ENCODE measurements around the gene SDR42E1. TPM values are rescaled to one million over a fixed set of nuclear protein-coding genes. Genes with fewer than 3 reads are reported as not detected.
"Not testable (repeated sequence)": the region's sequence is repeated elsewhere in the genome, so short reads cannot be mapped to it uniquely, and the experiment has no call there.

SDR42E1 gene
- total RNA-seq, 1 donor from 2014 or later: 5.3 TPM

DNA sequence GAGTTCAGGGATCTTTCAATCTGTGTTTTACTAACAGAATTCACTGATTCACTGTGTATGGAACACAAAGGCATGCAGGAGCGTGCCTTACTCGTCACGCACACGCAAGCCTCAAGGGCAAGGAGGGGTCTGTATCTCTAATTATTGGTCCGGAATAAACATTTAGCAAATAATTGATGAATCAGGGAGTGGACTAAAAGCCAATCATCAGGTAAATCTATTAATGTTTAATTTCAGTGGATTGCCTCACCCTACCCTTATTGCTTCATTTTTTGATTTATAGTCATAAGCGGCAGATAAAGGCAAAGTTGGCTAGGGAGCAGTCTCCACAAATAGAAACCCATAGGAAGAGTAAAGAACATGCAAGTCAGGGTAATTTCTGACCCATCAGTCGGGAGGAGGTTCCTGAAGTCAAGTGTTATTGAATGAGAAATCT is 16.4 kb upstream of the SDR42E1 start:
- Mint-ChIP-seq H3K36me3 (ENCODE audit: low read depth) (no peaks in the 10 kb centered on the region), H3K9me3 (no peaks in the 10 kb centered on the region), H3K4me3 (no peak overlapping the region), H3K4me1 (peaks cover 2% of the 10 kb centered on the region), H3K27ac (no peak overlapping the region), H3K27me3 (peaks cover 15% of the 10 kb centered on the region)
- no peak for DNase-seq
- intact Hi-C loops (cut with micrococcal nuclease): no loop called here

GRCh38 chr16:82024883-82025282 is 13.6 kb upstream of the SDR42E1 start:
- H3K4me1 Mint-ChIP-seq: peaks cover 2% of the 10 kb centered on the region

DNA sequence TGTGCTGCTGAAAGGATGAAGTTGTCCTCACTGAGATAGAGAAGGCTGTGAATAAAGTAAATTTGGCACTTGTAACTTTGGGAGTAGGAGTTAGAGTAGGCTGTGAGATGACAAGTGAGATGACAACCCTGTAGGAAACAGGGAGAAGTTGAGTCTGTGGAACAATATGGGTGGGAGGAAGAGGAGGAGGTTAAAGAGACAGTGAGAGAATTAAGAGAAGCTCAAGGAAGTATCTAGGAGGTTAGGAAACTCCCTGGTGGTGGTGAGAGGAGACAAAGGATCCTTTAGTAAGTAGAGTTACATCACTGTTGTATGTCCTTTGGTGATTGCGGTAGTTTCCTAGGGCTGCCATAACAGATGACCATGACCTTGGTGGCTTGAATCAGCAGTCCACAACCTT is 13.0 kb upstream of the SDR42E1 start:
- Mint-ChIP-seq H3K27me3 (peaks cover 14% of the 10 kb centered on the region), H3K36me3 (ENCODE audit: low read depth) (no peaks in the 10 kb centered on the region), H3K4me3 (no peak overlapping the region), H3K4me1 (peaks cover 2% of the 10 kb centered on the region), H3K9me3 (no peaks in the 10 kb centered on the region), H3K27ac (no peak overlapping the region)
- intact Hi-C loops (cut with micrococcal nuclease): no loop called here
- no peak for DNase-seq

More at GRCh38 chr16:82024883-82025282, 13.6 kb upstream of the SDR42E1 start:
- Mint-ChIP-seq H3K4me3 (no peak overlapping the region), H3K27me3 (peaks cover 14% of the 10 kb centered on the region), H3K36me3 (ENCODE audit: low read depth) (no peaks in the 10 kb centered on the region), H3K9me3 (no peaks in the 10 kb centered on the region), H3K27ac (no peak overlapping the region)
- intact Hi-C loops (cut with micrococcal nuclease): no loop called here
- DNase-seq: no peak

GRCh38 chr16:82023206-82023605 is 11.9 kb upstream of the SDR42E1 start:
- peaks cover 18% of the 10 kb centered on the region for H3K27me3 Mint-ChIP-seq
- no peaks in the 10 kb centered on the region for H3K9me3 Mint-ChIP-seq
- H3K36me3 Mint-ChIP-seq (ENCODE audit: low read depth): no peaks in the 10 kb centered on the region
- H3K27ac Mint-ChIP-seq: no peak overlapping the region
- peaks cover 2% of the 10 kb centered on the region for H3K4me1 Mint-ChIP-seq
- DNase-seq: no peak
- H3K4me3 Mint-ChIP-seq: no peak overlapping the region
- intact Hi-C loops (cut with micrococcal nuclease): no loop called here

DNA sequence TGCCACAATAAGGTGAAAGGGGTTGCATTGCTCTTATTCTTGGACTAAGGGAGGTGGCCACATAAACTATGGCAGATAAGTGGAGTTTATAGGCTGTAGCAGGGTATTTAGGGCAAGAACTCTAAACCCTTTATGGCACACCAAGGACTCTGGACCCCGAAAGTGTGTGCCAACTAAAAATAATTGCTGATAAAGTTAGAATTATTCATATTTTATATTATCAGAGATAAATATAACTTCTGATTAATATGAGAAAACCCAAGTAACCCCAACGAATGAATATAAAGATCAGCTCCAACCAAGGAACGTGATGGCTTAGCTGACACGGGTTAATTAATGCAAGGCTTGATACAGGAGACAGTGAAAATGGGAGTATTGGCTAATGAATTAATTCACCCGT is 8.8 kb upstream of the SDR42E1 start:
- no peak overlapping the region for H3K27ac Mint-ChIP-seq
- H3K27me3 Mint-ChIP-seq: peaks cover 22% of the 10 kb centered on the region
- DNase-seq: no peak
- no peak overlapping the region for H3K4me3 Mint-ChIP-seq
- peaks cover 2% of the 10 kb centered on the region for H3K9me3 Mint-ChIP-seq
- peaks cover 2% of the 10 kb centered on the region for H3K4me1 Mint-ChIP-seq
- intact Hi-C loops (cut with micrococcal nuclease): no loop called here
- H3K36me3 Mint-ChIP-seq (ENCODE audit: low read depth): no peaks in the 10 kb centered on the region

GRCh38 chr16:82019535-82019934 is 8.3 kb upstream of the SDR42E1 start:
- Mint-ChIP-seq H3K9me3 (peaks cover 3% of the 10 kb centered on the region), H3K4me1 (peaks cover 2% of the 10 kb centered on the region), H3K4me3 (no peak overlapping the region), H3K27me3 (peaks cover 22% of the 10 kb centered on the region), H3K27ac (no peak overlapping the region), H3K36me3 (ENCODE audit: low read depth) (no peaks in the 10 kb centered on the region)
- DNase-seq: no peak
- intact Hi-C loops (cut with micrococcal nuclease): no loop called here

DNA sequence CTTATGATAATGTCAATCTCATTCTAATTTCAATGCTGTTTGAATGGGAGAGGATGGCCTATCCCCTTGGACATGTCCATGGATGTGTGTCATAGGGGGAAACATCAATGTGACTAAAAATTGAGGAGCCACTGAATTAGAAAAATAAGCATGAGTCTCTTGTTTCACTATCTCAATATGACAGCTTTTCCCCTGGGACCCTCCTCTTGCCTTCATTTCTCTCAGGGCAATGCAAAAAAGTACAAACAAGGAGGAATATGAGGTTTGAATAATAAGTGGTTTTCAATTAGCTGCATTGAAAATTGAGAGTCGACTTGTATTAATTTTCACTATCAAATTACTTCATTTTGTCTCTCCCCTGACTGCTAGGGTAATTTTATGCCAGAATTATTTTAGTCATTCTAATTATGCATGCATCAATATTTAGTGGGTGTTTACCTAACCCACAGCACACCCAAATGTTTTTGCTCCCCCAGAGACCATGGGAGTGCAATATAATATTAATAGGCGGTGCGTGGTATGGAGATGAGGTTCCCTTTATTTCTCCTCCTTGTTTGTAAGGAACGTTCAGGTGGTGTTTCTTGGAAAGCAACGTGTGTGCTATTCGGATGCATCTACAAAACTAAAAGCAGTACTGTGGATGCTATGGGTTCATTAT is 6.8 kb upstream of the SDR42E1 start:
- no peaks in the 10 kb centered on the region for H3K36me3 Mint-ChIP-seq (ENCODE audit: low read depth)
- H3K27ac Mint-ChIP-seq: no peak overlapping the region
- DNase-seq: no peak
- peaks cover 10% of the 10 kb centered on the region for H3K27me3 Mint-ChIP-seq
- H3K9me3 Mint-ChIP-seq: peaks cover 3% of the 10 kb centered on the region
- H3K4me1 Mint-ChIP-seq: no peaks in the 10 kb centered on the region
- no peak overlapping the region for H3K4me3 Mint-ChIP-seq
- intact Hi-C loops (cut with micrococcal nuclease): no loop called here

DNA sequence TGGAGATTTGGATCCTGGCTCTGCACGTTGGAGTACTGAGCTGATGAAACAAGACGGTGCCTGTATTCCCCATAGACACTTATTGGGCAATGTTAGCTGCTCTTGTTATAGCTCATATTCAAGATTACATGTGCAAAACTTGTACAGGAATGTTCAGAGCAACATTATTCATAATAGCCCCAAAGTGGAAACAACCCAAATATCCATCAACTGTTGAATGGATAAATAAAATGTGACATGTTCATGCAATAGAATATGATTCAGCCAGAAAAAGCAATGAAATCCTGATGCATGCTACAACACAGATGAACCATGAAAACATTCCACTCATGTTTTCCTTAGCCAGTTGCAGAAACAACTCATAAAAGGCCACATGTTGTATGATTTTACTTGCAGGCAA is 5.7 kb upstream of the SDR42E1 start:
- intact Hi-C loops (cut with micrococcal nuclease): no loop called here
- Mint-ChIP-seq H3K27me3 (peaks cover 17% of the 10 kb centered on the region), H3K9me3 (peaks cover 7% of the 10 kb centered on the region), H3K27ac (no peak overlapping the region), H3K36me3 (ENCODE audit: low read depth) (no peaks in the 10 kb centered on the region), H3K4me1 (no peaks in the 10 kb centered on the region), H3K4me3 (no peak overlapping the region)
- no peak for DNase-seq

DNA sequence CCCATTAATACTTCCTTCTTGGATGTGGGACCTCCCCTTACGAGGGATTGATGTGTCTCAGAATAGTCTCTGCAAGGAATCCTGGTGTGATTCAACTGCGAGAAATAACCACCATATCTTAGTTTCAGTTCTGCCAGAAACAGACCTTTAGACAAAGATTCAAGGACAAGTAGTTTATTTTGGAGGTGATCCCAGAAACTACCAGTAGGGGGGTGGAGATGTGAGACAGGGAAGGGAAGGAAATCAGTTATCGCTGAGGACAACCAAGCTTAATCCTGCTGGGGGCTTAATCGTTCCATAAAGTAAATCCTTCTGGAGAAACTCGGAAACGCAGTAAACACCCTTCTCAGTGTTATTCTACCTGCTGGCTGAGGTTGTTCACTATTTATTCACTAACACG is 5.0 kb upstream of the SDR42E1 start:
- Mint-ChIP-seq H3K4me1 (peaks cover 5% of the 10 kb centered on the region), H3K27me3 (peaks cover 17% of the 10 kb centered on the region), H3K4me3 (no peak overlapping the region), H3K36me3 (ENCODE audit: low read depth) (no peaks in the 10 kb centered on the region), H3K27ac (no peak overlapping the region), H3K9me3 (peaks cover 12% of the 10 kb centered on the region)
- no peak for DNase-seq
- intact Hi-C loops (cut with micrococcal nuclease): no loop called here

- no peak for DNase-seq
- Mint-ChIP-seq H3K27ac (no peak overlapping the region), H3K36me3 (ENCODE audit: low read depth) (peaks cover 18% of the 10 kb centered on the region), H3K4me1 (peaks cover 11% of the 10 kb centered on the region), H3K4me3 (no peak overlapping the region), H3K9me3 (peaks cover 27% of the 10 kb centered on the region), H3K27me3 (peaks cover 13% of the 10 kb centered on the region)
- intact Hi-C loops (cut with micrococcal nuclease): no loop called here
Measured at GRCh38 chr16:82013139-82013538, 1.9 kb upstream of the SDR42E1 start.

DNA sequence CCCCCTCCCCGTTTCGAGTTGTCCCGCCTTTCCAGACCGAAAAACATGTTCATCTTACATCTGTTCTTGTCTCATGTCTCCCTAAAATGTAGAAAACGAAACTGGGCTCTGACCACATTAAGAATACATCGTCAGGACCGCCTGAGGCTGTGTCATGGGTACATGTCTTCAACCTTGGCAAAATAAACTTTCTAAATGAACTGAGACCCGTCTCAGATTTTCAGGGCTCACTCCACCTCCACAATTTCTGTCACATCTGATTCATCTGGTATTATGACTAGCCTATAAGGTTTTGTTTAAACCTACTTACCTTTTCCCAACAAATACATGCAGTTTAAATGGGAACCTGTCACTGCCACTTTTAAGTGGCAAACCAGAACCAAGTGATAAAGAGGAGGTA is 621 bp downstream of the SDR42E1 start:
- H3K4me1 Mint-ChIP-seq: peaks cover 11% of the 10 kb centered on the region
- intact Hi-C loops (cut with micrococcal nuclease): no loop called here
- H3K4me3 Mint-ChIP-seq: peak overlapping the region; percentile 88
- peak overlapping the region; percentile 69 for H3K27ac Mint-ChIP-seq
- H3K27me3 Mint-ChIP-seq: peaks cover 10% of the 10 kb centered on the region
- DNase-seq: no peak
- H3K36me3 Mint-ChIP-seq (ENCODE audit: low read depth): peaks cover 27% of the 10 kb centered on the region
- H3K9me3 Mint-ChIP-seq: peaks cover 30% of the 10 kb centered on the region

- H3K36me3 Mint-ChIP-seq (ENCODE audit: low read depth): peaks cover 27% of the 10 kb centered on the region
- H3K9me3 Mint-ChIP-seq: peaks cover 27% of the 10 kb centered on the region
- H3K4me3 Mint-ChIP-seq; intact Hi-C loops (cut with micrococcal nuclease); DNase-seq; H3K27me3 Mint-ChIP-seq; H3K27ac Mint-ChIP-seq: not testable (repeated sequence)
- peaks cover 11% of the 10 kb centered on the region for H3K4me1 Mint-ChIP-seq
Measured at GRCh38 chr16:82009789-82010188, 1.5 kb downstream of the SDR42E1 start.

- peaks cover 9% of the 10 kb centered on the region for H3K27me3 Mint-ChIP-seq
- H3K36me3 Mint-ChIP-seq (ENCODE audit: low read depth): peaks cover 29% of the 10 kb centered on the region
- H3K4me3 Mint-ChIP-seq: no peak overlapping the region
- no peak overlapping the region for H3K27ac Mint-ChIP-seq
- intact Hi-C loops (cut with micrococcal nuclease): no loop called here
- H3K9me3 Mint-ChIP-seq: peaks cover 27% of the 10 kb centered on the region
- H3K4me1 Mint-ChIP-seq: peaks cover 11% of the 10 kb centered on the region
- no peak for DNase-seq
Measured at GRCh38 chr16:82008957-82009592, 2.2 kb downstream of the SDR42E1 start.

DNA sequence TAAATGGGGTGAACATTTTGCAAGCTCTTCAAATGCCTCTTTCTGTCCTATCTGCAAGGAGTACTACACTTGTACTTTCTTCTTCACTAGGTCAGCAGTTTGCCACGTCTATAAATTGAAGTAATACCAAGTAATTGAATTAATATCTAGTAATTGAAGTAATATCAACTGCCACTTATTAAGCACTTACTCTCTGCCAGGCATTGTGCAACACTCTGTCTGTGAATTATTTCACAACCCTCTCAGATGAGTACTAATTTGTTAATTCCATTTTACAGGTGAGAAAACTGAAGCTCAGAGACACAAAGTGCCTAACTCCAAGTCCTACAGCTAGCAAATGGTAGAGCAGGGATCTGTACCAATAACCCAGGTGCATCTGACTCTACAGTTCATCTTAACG is 4.1 kb downstream of the SDR42E1 start:
- Mint-ChIP-seq H3K27ac (no peak overlapping the region), H3K9me3 (peaks cover 25% of the 10 kb centered on the region), H3K27me3 (peaks cover 1% of the 10 kb centered on the region), H3K4me3 (no peak overlapping the region), H3K36me3 (ENCODE audit: low read depth) (peaks cover 31% of the 10 kb centered on the region), H3K4me1 (peaks cover 11% of the 10 kb centered on the region)
- intact Hi-C loops (cut with micrococcal nuclease): no loop called here
- no peak for DNase-seq

DNA sequence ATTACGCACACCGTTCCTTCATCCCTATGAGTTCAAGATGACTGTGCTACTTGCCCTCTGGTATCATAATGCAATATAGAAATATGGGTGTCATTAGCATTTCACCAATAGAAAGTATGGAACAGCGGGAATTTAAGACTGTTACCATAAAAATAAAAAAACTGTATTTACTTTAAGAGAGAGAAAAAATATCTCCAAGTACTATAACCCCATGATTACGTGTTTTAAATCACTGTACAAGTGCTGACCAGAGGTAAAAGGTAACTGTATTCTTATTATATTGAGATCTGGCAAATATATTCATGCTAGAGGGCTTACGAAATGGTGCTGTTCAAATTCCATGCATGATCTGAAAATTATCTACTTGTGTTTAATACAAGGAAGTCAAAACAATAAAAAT is 5.2 kb downstream of the SDR42E1 start:
- H3K4me3 Mint-ChIP-seq: no peak overlapping the region
- H3K36me3 Mint-ChIP-seq (ENCODE audit: low read depth): peaks cover 31% of the 10 kb centered on the region
- no peak for DNase-seq
- H3K9me3 Mint-ChIP-seq: peaks cover 18% of the 10 kb centered on the region
- H3K27ac Mint-ChIP-seq: no peak overlapping the region
- H3K27me3 Mint-ChIP-seq: no peaks in the 10 kb centered on the region
- intact Hi-C loops (cut with micrococcal nuclease): no loop called here
- H3K4me1 Mint-ChIP-seq: peaks cover 6% of the 10 kb centered on the region

All from activated CD4-positive, alpha-beta T cell treated with anti-CD3 and anti-CD28 coated beads, Interleukin-2, amount 10 ng/mL, durations not matched to agents 24 days and 14 days (primary cell).